Activated CD4-positive, alpha-beta T cell treated with anti-CD3 and anti-CD28 coated beads, Interleukin-2, amount 50 U/mL, for 4 hours (primary cell): ENCODE results near the gene RELA.

ENCODE experiments used
- DNase-seq, 2 experiments: peaks; one replicate each; pipeline ENCODE4 v3.0.0-alpha.2; 2020

RELA gene

GRCh38 chr11:65629579-65629978, 33.1 kb downstream of the RELA start:
- DNase-seq = no peak

- DNase-seq = no peak
Observed at GRCh38 chr11:65627202-65627601, 35.5 kb downstream of the RELA start.

- peak in 1 of 2 experiments; percentile 41 for DNase-seq
Observed at GRCh38 chr11:65625628-65626342, 36.9 kb downstream of the RELA start.

- no peak for DNase-seq
Observed at GRCh38 chr11:65624931-65625627, 37.6 kb downstream of the RELA start.

- DNase-seq = no peak
Observed at GRCh38 chr11:65623852-65624616, 38.7 kb downstream of the RELA start.

- DNase-seq = no peak
Observed at GRCh38 chr11:65623177-65623576, 39.5 kb downstream of the RELA start.

- DNase-seq = no peak
Observed at GRCh38 chr11:65622011-65622410, 40.7 kb downstream of the RELA start.

GRCh38 chr11:65621460-65621859, 41.3 kb downstream of the RELA start:
- DNase-seq = no peak

- no peak for DNase-seq
Observed at GRCh38 chr11:65620666-65621065, 42.0 kb downstream of the RELA start.

- no peak for DNase-seq
Observed at GRCh38 chr11:65619281-65619928, 43.3 kb downstream of the RELA start.

- no peak for DNase-seq
Observed at GRCh38 chr11:65618763-65619162, 44.0 kb downstream of the RELA start.

GRCh38 chr11:65617990-65618751, 44.5 kb downstream of the RELA start:
- DNase-seq = no peak

GRCh38 chr11:65617136-65617850, 45.4 kb downstream of the RELA start:
- DNase-seq = no peak

- no peak for DNase-seq
Observed at GRCh38 chr11:65616575-65617001, 46.1 kb downstream of the RELA start.

GRCh38 chr11:65615950-65616574, 46.7 kb downstream of the RELA start:
- no peak for DNase-seq

GRCh38 chr11:65615229-65615949, 47.3 kb downstream of the RELA start, which contains the start of gene PCNX3:
PCNX3 (plus strand) TSS chr11:65615776; CDS start chr11:65616312, 536 bp downstream.
- peak; percentile 100 for DNase-seq

- no peak for DNase-seq
Observed at GRCh38 chr11:65613091-65613928, 49.4 kb downstream of the RELA start.

- DNase-seq = no peak
Observed at GRCh38 chr11:65612691-65613090, 50.0 kb downstream of the RELA start.
